ENCODE measurements around the gene UBE2A. TPM values are rescaled to one million over a fixed set of nuclear protein-coding genes. Genes with fewer than 3 reads are reported as not detected.
A peak's percentile ranks its signal among the peaks of the same experiment; 100 is the strongest.

Gene UBE2A
- total and polyA plus RNA-seq, 10 of the 15 experiments (the other 5 are each of a cell fraction or from before 2014, with no cell fraction given): 20.8 to 121 (median 48.4) TPM

- peak overlapping the region; percentile 11 for H3K4me2 ChIP-seq (ENCODE audit: control insufficient read depth, insufficient read depth)
- H3K9me3 ChIP-seq (replicated peaks; ENCODE audit: control insufficient read depth, insufficient read depth, low read length): no peaks in the 10 kb centered on the region
- BruUV-seq (replicated peaks): no TSS peak
- no peaks in the 10 kb centered on the region; a peak in 1 of 4 replicates for H3K36me3 ChIP-seq (ENCODE audit: control insufficient read depth in 2 of 2, insufficient read depth in 2 of 2, low read length in 1 of 2)
- H3K27ac ChIP-seq (ENCODE audit: control insufficient read depth, insufficient read depth): peak overlapping the region; percentile 85
- H2AFZ ChIP-seq (ENCODE audit: control insufficient read depth, low read depth, low read length): peak overlapping the region; percentile 45
- POLR2A ChIA-PET: interaction anchor here (0.9 to 2.1 kb wide), 6 partner anchors 10 to 148 kb away, joined by 4 to 13 read pairs (median 6); partner anchors contain the start of gene UBE2A
- no peak overlapping the region for H3K9ac ChIP-seq (ENCODE audit: control insufficient read depth, insufficient read depth, low read length)
- H4K20me1 ChIP-seq (ENCODE audit: control insufficient read depth, insufficient read depth): no peaks in the 10 kb centered on the region
- H3K79me2 ChIP-seq (ENCODE audit: control insufficient read depth, insufficient read depth, low read length): peaks cover 40% of the 10 kb centered on the region
- FAIRE-seq (no peak), DNase-seq (ENCODE audit: low read depth, low spot score) (no peak), ATAC-seq (peak; percentile 4; the same call in 1 of the 3 replicates)
- 31% methylated on average over 7 of the region's 7 CpGs for WGBS (ENCODE audit: insufficient coverage, insufficient replicate concordance, low lambda C conversion rate, missing lambda C conversion rate)
- peak overlapping the region; percentile 57 for H3K4me3 ChIP-seq
- intact Hi-C loops (cut with micrococcal nuclease; ENCODE audit: unreplicated experiment): no loop called here
- in situ Hi-C loops (cut with MboI): no loop called here
- CTCF ChIA-PET: interaction anchor here (0.6 to 2.2 kb wide), 11 partner anchors 9 to 178 kb away, joined by 3 to 13 read pairs (median 3); no protein-coding TSS in a partner anchor
- RAD21 ChIA-PET (ENCODE audit: unreplicated experiment): interaction anchor here (0.7 to 2.6 kb wide), 8 partner anchors 11 to 149 kb away, joined by 3 to 8 read pairs (median 4); partner anchors contain the start of gene UBE2A
- no peaks in the 10 kb centered on the region for H3K27me3 ChIP-seq (replicated peaks in 1 of 2; ENCODE audit: control insufficient read depth in 2 of 2, insufficient read depth in 2 of 2, low read length in 1 of 2)
- SMC1A ChIA-PET (ENCODE audit: uncharacterized antibody, unreplicated experiment): interaction anchor here (0.9 to 2.3 kb wide), 6 partner anchors 9 to 157 kb away, joined by 3 to 9 read pairs (median 4); no protein-coding TSS in a partner anchor
- H3K4me1 ChIP-seq (ENCODE audit: control insufficient read depth, insufficient read depth, low read length): no peaks in the 10 kb centered on the region; the same call in 1 of the 2 replicates
- 0 out of 6 replicates have a peak, but pooled peaks of 1 of the 3 experiments have one; percentile 2 for TF ChIP-seq CTCF (IDR thresholded peaks at IDR 0.05 in 2 of 3, conservative IDR thresholded peaks at IDR 0.05 in 1 of 3; ENCODE audit: control insufficient read depth in 2 of 3, extremely low read depth in 1 of 3, insufficient read depth in 1 of 3, low read depth in 3 of 3, low read length in 3 of 3)
- TF ChIP-seq BCL3 (IDR thresholded peaks at IDR 0.05; ENCODE audit: borderline replicate concordance, insufficient read depth, low read depth, low read length, poor library complexity, severe bottlenecking): no peak
Observed at GRCh38 chrX:119607018-119607389, 32.6 kb downstream of the UBE2A start.

Data from GM12878 (cell line).